ENCODE data around the gene APOBEC3B.

Gene APOBEC3B

DNA sequence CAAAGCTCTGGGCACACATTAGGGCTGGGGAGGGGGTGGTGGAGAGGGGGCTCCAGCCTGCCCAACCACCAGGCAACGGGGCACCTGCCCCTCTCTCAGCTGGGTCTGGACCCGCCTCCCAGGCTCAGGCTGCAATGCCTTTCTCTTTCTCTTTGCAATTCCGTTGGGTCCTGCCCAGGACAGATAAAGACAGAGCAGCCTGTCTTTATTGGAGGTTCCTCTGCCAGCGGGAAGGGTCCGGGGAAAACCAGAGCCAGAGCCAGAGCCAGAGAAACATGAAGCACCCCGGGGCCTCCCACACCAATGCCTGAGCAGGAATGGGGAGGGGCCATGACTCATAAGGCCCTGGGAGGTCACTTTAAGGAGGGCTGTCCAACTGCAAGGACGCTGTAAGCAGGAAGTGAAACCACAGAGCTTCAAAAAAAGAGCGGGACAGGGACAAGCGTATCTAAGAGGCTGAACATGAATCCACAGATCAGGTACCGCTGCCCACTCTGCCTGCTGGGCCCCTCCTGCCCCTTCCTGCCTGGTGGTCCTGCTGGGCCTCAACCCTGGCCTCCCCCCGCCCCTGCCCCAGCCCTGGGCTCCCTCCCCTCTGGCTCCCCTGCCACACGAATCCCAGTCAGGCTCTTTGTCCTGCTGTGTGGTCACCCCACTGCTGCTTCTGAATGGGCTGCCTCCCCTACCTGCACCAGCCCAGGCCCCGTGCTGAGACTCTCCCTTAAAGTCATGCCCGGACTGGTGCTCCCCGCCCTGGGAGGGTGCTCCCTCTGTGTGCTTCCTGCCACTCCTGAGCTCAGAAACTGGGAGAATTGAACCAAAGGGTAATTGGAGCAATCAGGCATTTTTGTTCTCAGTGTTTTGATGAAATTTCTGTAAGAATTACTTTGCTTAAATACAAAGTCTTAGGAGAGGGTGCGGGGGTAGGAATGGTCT, at the start of gene APOBEC3B:
Gene APOBEC3B (plus strand): TSS at position 356 of the 936 bp plus-strand sequence. CDS start 107 bp downstream, at position 463.
- H3K9me3 Mint-ChIP-seq, result peaks cover 9% of the 10 kb centered on the region
- peaks cover 57% of the 10 kb centered on the region for H3K4me1 Mint-ChIP-seq
- peak within 1 kb of the TSS; percentile 70 for H3K4me3 Mint-ChIP-seq
- CTCF ChIA-PET, result interaction anchor here (1.2 to 1.4 kb wide), 2 partner anchors 21 to 24 kb away, joined by 5 to 12 read pairs; no protein-coding TSS in a partner anchor
- peaks cover 17% of the 10 kb centered on the region for H3K36me3 Mint-ChIP-seq
- peaks cover 50% of the 10 kb centered on the region for H3K27me3 Mint-ChIP-seq
- peak within 1 kb of the TSS; percentile 86 for H3K27ac Mint-ChIP-seq
- DNase-seq, result peak; percentile 84

DNA sequence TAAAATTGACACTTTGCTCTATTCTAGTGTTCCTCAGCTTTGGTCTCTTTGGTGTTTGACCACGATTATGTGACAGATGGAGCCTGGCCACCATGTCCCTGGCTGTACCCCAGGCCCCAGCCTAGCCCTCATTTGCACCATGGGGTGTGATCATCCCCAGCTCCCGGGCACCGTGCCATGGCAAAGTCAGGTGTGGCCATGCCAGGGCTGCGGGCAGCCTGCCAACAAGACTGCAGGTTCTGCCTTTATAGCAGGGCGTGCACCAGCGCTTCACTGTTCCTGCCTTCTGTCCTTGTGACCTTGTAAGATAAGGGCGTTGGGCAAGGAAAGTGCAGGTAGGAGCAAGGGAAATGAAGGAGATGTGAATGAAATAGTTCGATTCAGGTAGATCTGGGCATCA, 47.1 kb upstream of the APOBEC3B start:
- CTCF ChIA-PET, result no interaction called here
- Mint-ChIP-seq H3K4me3 (no peak overlapping the region), H3K27ac (no peak overlapping the region), H3K9me3 (no peaks in the 10 kb centered on the region), H3K27me3 (peaks cover 37% of the 10 kb centered on the region), H3K36me3 (no peaks in the 10 kb centered on the region), H3K4me1 (no peaks in the 10 kb centered on the region)
- no peak for DNase-seq

DNA sequence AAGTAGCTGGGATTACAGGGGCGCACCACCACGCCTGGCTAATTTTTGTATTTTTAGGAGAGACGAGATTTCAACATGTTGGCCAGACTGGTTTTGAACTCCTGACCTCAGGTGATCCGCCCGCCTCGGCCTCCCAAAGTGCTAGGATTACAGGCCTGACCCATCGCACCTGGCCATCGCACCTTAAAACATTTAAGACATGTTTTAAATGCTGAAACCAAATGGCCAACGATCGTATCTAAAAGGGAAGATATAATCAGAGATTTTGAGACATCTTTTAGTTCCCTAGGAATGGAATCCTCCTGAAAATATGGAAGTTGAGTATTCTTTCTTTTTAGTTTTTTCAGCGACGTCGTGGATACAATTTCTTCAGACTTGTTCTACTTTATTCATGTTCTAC, 46.5 kb upstream of the APOBEC3B start:
- no peak overlapping the region for H3K27ac Mint-ChIP-seq
- no peak overlapping the region for H3K4me3 Mint-ChIP-seq
- H3K4me1 Mint-ChIP-seq, result no peaks in the 10 kb centered on the region
- peaks cover 31% of the 10 kb centered on the region for H3K27me3 Mint-ChIP-seq
- H3K9me3 Mint-ChIP-seq, result no peaks in the 10 kb centered on the region
- H3K36me3 Mint-ChIP-seq, result no peaks in the 10 kb centered on the region
- CTCF ChIA-PET, result no interaction called here
- no peak for DNase-seq

DNA sequence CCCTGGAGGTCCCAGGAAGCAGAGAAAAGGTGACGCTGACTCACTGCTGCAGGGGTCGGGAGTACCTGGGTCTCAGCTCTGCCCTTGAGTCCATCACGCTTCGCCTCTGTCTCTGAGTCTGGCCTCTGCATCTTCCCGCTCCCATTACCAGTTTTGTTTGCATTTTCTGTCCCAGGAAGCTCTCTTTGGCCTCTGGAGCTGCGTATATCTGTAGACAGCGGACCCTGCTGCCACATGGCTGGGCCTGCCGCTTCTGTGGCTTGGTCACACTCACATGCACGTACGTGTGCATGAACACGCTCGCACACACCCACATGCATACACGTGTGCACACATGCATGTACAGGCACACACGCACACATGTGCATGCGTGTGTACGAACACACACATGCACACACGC, 45.6 kb upstream of the APOBEC3B start:
- Mint-ChIP-seq H3K27ac (no peak overlapping the region), H3K4me1 (peaks cover 4% of the 10 kb centered on the region), H3K36me3 (no peaks in the 10 kb centered on the region), H3K4me3 (no peak overlapping the region), H3K9me3 (no peaks in the 10 kb centered on the region), H3K27me3 (peaks cover 33% of the 10 kb centered on the region)
- no peak for DNase-seq
- CTCF ChIA-PET, result no interaction called here

- Mint-ChIP-seq H3K27ac (no peak overlapping the region), H3K4me3 (no peak overlapping the region), H3K4me1 (peaks cover 9% of the 10 kb centered on the region), H3K36me3 (no peaks in the 10 kb centered on the region), H3K9me3 (no peaks in the 10 kb centered on the region), H3K27me3 (peaks cover 36% of the 10 kb centered on the region)
- DNase-seq, result no peak
- CTCF ChIA-PET, result no interaction called here
Observed at GRCh38 chr22:38937036-38937435, 45.1 kb upstream of the APOBEC3B start.

GRCh38 chr22:38937541-38937940, 44.6 kb upstream of the APOBEC3B start:
- no peak for DNase-seq
- CTCF ChIA-PET, result no interaction called here
- no peaks in the 10 kb centered on the region for H3K9me3 Mint-ChIP-seq
- peaks cover 12% of the 10 kb centered on the region for H3K4me1 Mint-ChIP-seq
- no peak overlapping the region for H3K4me3 Mint-ChIP-seq
- H3K27ac Mint-ChIP-seq, result no peak overlapping the region
- peaks cover 38% of the 10 kb centered on the region for H3K27me3 Mint-ChIP-seq
- H3K36me3 Mint-ChIP-seq, result no peaks in the 10 kb centered on the region

GRCh38 chr22:38938221-38938620, 43.9 kb upstream of the APOBEC3B start:
- peaks cover 14% of the 10 kb centered on the region for H3K4me1 Mint-ChIP-seq
- no peak overlapping the region for H3K27ac Mint-ChIP-seq
- H3K9me3 Mint-ChIP-seq, result no peaks in the 10 kb centered on the region
- peaks cover 44% of the 10 kb centered on the region for H3K27me3 Mint-ChIP-seq
- no peaks in the 10 kb centered on the region for H3K36me3 Mint-ChIP-seq
- no peak overlapping the region for H3K4me3 Mint-ChIP-seq
- no peak for DNase-seq
- CTCF ChIA-PET, result no interaction called here

DNA sequence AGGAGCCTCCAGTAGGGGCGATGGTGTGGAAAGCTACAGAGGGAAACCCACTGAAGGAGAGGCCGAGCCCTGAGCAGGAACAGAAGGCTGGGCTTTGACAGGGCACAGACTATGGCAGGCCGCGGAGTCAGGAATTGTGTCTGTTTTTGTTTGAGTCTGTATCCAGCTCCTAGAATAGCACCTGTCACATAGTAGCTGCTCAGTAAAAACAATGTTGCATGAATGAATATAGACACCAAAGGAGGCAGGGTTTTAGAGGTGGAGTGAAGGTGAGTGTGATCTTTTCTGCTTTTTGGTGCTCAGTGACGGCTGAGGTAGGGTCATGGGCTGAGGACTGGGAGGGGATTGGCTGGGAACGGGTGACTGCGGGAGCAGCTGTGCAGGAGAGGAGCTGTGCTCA, 43.2 kb upstream of the APOBEC3B start:
- Mint-ChIP-seq H3K9me3 (no peaks in the 10 kb centered on the region), H3K36me3 (no peaks in the 10 kb centered on the region), H3K27ac (no peak overlapping the region), H3K4me1 (peaks cover 19% of the 10 kb centered on the region), H3K4me3 (no peak overlapping the region), H3K27me3 (peaks cover 47% of the 10 kb centered on the region)
- no peak for DNase-seq
- CTCF ChIA-PET, result interaction anchor here (0.8 to 1.0 kb wide), 2 partner anchors 36 to 69 kb away, joined by 3 to 5 read pairs; no protein-coding TSS in a partner anchor

DNA sequence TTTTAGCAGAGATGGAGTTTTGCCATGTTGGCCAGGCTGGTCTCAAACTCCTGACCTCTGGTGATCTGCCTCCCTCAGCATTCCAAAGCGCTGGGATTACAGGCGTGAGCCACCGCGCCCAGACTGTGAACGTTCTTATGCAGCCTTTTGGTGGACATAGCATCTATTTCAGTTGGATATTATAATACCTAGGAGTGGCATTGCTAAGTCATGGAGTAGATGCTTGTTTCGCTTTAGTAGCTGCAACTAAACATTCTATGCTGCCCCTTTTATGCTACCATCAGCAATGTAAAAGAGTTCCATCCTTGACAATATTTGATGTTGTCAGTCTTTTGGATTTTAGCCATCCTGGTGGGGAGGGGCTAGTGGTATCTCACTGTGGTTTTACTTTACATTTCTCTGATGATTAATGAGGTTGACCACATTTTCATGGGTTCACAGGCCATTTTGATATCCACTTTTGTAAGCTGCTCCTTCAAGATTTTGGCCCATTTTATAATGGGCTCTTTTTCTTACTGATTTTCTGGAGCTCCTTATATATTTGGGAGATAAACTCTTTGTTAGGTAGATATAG, 41.2 kb upstream of the APOBEC3B start:
- Mint-ChIP-seq H3K27ac (no peak overlapping the region), H3K36me3 (no peaks in the 10 kb centered on the region), H3K4me1 (peaks cover 21% of the 10 kb centered on the region), H3K27me3 (peaks cover 57% of the 10 kb centered on the region), H3K4me3 (no peak overlapping the region), H3K9me3 (no peaks in the 10 kb centered on the region)
- CTCF ChIA-PET, result interaction anchor here (0.5 to 1.1 kb wide), 4 partner anchors 14 to 409 kb away, joined by 3 to 7 read pairs (median 4); no protein-coding TSS in a partner anchor
- no peak for DNase-seq

DNA sequence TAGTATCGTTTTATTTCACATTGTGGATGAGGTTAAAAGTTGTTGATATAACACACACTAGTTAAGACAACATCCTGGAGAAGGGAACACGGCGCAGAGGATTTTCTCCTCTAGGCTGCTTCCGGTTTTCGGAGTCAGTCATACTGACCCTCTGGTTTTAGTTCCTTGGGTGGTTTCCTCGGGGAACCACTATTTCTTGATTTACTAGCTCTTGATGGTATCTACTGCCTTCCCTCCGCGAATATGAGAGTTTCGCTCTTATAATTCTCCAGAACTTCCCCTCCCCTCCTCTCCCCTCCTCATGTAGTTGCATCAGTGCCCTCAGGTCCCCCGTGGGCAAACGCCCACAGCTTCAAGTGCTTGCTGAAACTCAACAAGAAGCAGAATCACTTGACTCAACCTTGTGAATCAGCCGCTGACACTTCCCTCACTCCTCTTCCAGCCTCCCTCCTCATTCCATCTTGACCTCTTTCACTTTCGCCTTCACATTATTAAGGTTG, 40.6 kb upstream of the APOBEC3B start:
- Mint-ChIP-seq H3K36me3 (no peaks in the 10 kb centered on the region), H3K27me3 (peaks cover 61% of the 10 kb centered on the region), H3K9me3 (no peaks in the 10 kb centered on the region), H3K27ac (peak overlapping the region; percentile 21), H3K4me1 (peaks cover 23% of the 10 kb centered on the region), H3K4me3 (peak overlapping the region; percentile 55)
- peak; percentile 42 for DNase-seq
- CTCF ChIA-PET, result interaction anchor here (0.5 to 1.1 kb wide), 5 partner anchors 9 to 409 kb away, joined by 3 to 7 read pairs (median 4); no protein-coding TSS in a partner anchor

DNA sequence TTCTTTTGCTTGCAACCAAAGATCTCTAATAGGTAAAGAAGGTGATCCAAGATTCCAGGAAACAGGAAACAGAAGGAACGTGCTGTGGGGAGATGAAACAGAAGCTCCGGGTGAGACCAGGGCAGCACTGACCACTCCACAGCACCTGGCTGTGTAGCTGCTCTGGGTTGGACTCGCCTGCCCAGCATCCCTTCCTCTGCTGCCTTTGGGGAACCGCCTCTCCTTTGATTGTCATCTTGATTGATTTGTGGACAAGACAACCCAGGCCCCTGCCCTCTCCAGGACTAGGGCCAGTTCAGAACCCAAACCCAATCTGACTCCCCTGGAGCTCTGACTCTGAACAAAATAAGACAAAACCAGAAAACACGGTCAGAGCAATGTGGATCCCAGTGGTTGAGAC, 39.4 kb upstream of the APOBEC3B start:
- CTCF ChIA-PET, result interaction anchor here (0.6 to 1.7 kb wide), 5 partner anchors 9 to 1248 kb away, joined by 3 to 5 read pairs (median 3); no protein-coding TSS in a partner anchor
- Mint-ChIP-seq H3K27me3 (peaks cover 73% of the 10 kb centered on the region), H3K4me3 (no peak overlapping the region), H3K27ac (no peak overlapping the region), H3K9me3 (no peaks in the 10 kb centered on the region), H3K36me3 (no peaks in the 10 kb centered on the region), H3K4me1 (peaks cover 23% of the 10 kb centered on the region)
- no peak for DNase-seq

DNA sequence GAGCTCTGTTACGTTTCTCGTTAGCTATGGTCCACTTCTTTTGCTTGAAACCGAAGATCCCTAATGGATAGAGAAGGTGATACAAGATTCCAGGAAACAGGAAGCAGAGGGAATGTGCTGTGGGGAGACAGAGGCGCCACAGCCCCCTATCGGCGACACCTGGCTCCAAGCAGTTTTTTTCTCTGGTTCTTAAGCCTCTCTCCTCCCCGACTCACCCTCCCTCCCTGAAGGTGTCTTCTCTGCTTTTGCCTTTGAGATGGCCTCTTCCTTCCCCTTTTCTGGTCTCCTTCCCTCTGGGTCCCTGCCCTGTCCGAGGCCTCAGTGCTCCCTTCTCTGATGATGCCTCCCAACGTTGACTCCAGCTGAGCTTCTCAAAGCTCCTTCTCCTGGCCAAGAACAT, 38.9 kb upstream of the APOBEC3B start:
- Mint-ChIP-seq H3K27me3 (peaks cover 73% of the 10 kb centered on the region), H3K4me3 (no peak overlapping the region), H3K4me1 (peaks cover 23% of the 10 kb centered on the region), H3K9me3 (no peaks in the 10 kb centered on the region), H3K36me3 (no peaks in the 10 kb centered on the region), H3K27ac (no peak overlapping the region)
- DNase-seq, result no peak
- CTCF ChIA-PET, result interaction anchor here (0.6 to 1.7 kb wide), 4 partner anchors 8 to 1249 kb away, joined by 3 to 5 read pairs (median 3); no protein-coding TSS in a partner anchor

DNA sequence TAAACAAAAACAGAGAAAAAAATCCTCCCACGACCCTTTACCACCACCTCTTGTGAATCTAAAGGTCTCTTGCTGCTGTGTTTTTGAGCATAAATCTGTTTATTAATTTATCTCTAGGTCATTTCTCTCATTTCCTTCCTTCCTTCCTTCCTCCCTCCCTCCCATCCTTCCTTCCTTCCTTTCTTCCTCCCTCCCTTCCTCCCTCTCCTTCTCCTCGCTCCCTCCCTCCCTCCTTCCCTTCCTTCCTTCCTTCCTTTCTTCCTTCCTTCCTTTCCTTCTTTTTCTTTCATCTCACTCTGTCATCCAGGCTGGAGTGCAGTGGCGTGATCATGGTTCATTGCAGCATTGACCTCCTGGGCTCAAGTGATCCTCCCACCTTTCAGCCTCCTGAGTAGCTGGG, 38.3 kb upstream of the APOBEC3B start:
- H3K36me3 Mint-ChIP-seq, result no peaks in the 10 kb centered on the region
- CTCF ChIA-PET, result no interaction called here
- no peak overlapping the region for H3K27ac Mint-ChIP-seq
- H3K4me3 Mint-ChIP-seq, result no peak overlapping the region
- H3K27me3 Mint-ChIP-seq, result peaks cover 73% of the 10 kb centered on the region
- H3K9me3 Mint-ChIP-seq, result no peaks in the 10 kb centered on the region
- peaks cover 23% of the 10 kb centered on the region for H3K4me1 Mint-ChIP-seq
- peak; percentile 4 for DNase-seq

GRCh38 chr22:38944653-38945052, 37.5 kb upstream of the APOBEC3B start:
- Mint-ChIP-seq H3K4me3 (no peak overlapping the region), H3K36me3 (no peaks in the 10 kb centered on the region), H3K27me3 (peaks cover 69% of the 10 kb centered on the region), H3K9me3 (no peaks in the 10 kb centered on the region), H3K27ac (no peak overlapping the region), H3K4me1 (peaks cover 23% of the 10 kb centered on the region)
- CTCF ChIA-PET, result no interaction called here
- peak; percentile 14 for DNase-seq

Data from activated naive CD4-positive, alpha-beta T cell treated with anti-CD3 and anti-CD28 coated beads, Interleukin-2, amount 10 ng/mL, durations not matched to agents 7 days and 5 days (primary cell).